Body of pancreas (tissue), 4 donors: ENCODE measurements around the gene TCEAL2. TPM values are rescaled to one million over a fixed set of nuclear protein-coding genes. Genes with fewer than 3 reads are reported as not detected.
"Not testable (repeated sequence)": the region's sequence is repeated elsewhere in the genome, so short reads cannot be mapped to it uniquely, and the experiment has no call there.

Source experiments
- ATAC-seq: fragments of 150-250 bp; one replicate; pipeline ENCODE4 v1.9.1; 2016
- DNase-seq, 4 donors: peaks; one replicate each; pipeline ENCODE4 v3.0.0-alpha.2; 2019
- H3K27ac ChIP-seq, 4 donors: fragments of 200-600 bp; sonication (generic); 1 replicate in 3 of 4; 2 replicates in 1 of 4; pipeline versions ENCODE4 v1.5.1 to v1.6.1; 2016 to 2019; ENCODE audit warnings: mild to moderate bottlenecking in 1 of 4, mixed read lengths in 1 of 4, moderate library complexity in 1 of 4
- H3K27me3 ChIP-seq, 2 donors: fragments of 200-600 bp; sonication (generic); one replicate each; pipeline ENCODE4 v1.6.0; 2016; ENCODE audit warnings: mild to moderate bottlenecking in 1 of 2
- H3K36me3 ChIP-seq, 2 donors: fragments of 200-600 bp; sonication (generic); replicated peaks in 1 of 2; 2 replicates each; pipeline ENCODE4 v1.5.1; 2016; ENCODE audit warnings: low read depth in 2 of 2; ENCODE audit not compliant: insufficient read depth in 1 of 2
- H3K4me1 ChIP-seq: fragments of 200-600 bp; sonication (generic); one replicate; pipeline ENCODE4 v1.6.0; 2016
- H3K4me3 ChIP-seq, 2 donors: fragments of 200-600 bp; sonication (generic); 1 replicate in 1 of 2; 2 replicates in 1 of 2; pipeline ENCODE4 v1.5.1; 2016 to 2019
- H3K9me3 ChIP-seq, 3 donors: fragments of 200-600 bp; sonication (generic); 1 replicate in 2 of 3; 2 replicates in 1 of 3; pipeline ENCODE4 v1.5.1; 2016
- CTCF ChIP-seq, 7 experiments: fragments of 450-650 bp in 4 of 7; fragments of 200-600 bp in 3 of 7; sonication (generic) in 3 of 7; IDR thresholded peaks; one replicate each; pipeline ENCODE4 v1.5.1; 2016 to 2019; ENCODE audit warnings: antibody characterized with exemption in 7 of 7
- POLR2A ChIP-seq, 3 donors: fragments of 450-650 bp; IDR thresholded peaks; one replicate each; pipeline ENCODE4 v1.6.1; 2016; ENCODE audit warnings: antibody characterized with exemption in 3 of 3, mild to moderate bottlenecking in 2 of 3
- whole genome bisulfite sequencing, 2 donors: methylation state at CpG; one replicate each; pipeline ENCODE4 v1.1.5; 2017; 5-methylcytosine and 5-hydroxymethylcytosine counted together
- intact Hi-C: fragments of 100-400 bp; cut with DNase I; formaldehyde crosslinking; loops from one replicate; pipeline ENCODE4 v1.15.1; 2023
- total RNA-seq, 2 donors: library from RNA; depleted of rRNA; stranded (reverse); fragments of >200 nt; gene quantifications; one replicate each; pipeline ENCODE4 v1.1.0, GENCODE V29; 2016

The TCEAL2 gene
- total RNA-seq, 2 donors from 2014 or later: 1.3 to 2.3 TPM

- H3K36me3 ChIP-seq: no peaks in the 10 kb centered on the region
- WGBS, 2 donors: 36 to 50% methylated on average over 8 of the region's 8 CpGs
- DNase-seq (no peak), ATAC-seq (no peak)
- no peak overlapping the region for H3K4me3 ChIP-seq
- no peaks in the 10 kb centered on the region for H3K4me1 ChIP-seq
- TF ChIP-seq CTCF (IDR thresholded peaks at IDR 0.05): no peak
- TF ChIP-seq POLR2A (IDR thresholded peaks at IDR 0.05): no peak
- H3K27me3 ChIP-seq: no peaks in the 10 kb centered on the region
- H3K9me3 ChIP-seq: no peaks in the 10 kb centered on the region
- H3K27ac ChIP-seq: no peak overlapping the region
- intact Hi-C loops: no loop called here
Observed at GRCh38 chrX:102126863-102127262, 1.4 kb downstream of the TCEAL2 start.

- TF ChIP-seq POLR2A (IDR thresholded peaks at IDR 0.05) (no peak), CTCF (IDR thresholded peaks at IDR 0.05) (peak; percentile 12 to 49 (median 25))
- ATAC-seq: no peak
- Histone ChIP-seq H3K4me1 (no peaks in the 10 kb centered on the region), H3K4me3 (no peak overlapping the region), H3K9me3 (no peaks in the 10 kb centered on the region), H3K27ac (no peak overlapping the region), H3K36me3 (no peaks in the 10 kb centered on the region), H3K27me3 (no peaks in the 10 kb centered on the region)
- intact Hi-C loops: no loop called here
- no peak for DNase-seq
- 35 to 40% methylated on average over 1 of the region's 1 CpG for WGBS, 2 donors
Observed at GRCh38 chrX:102129473-102129872, 4.0 kb downstream of the TCEAL2 start.

GRCh38 chrX:102138064-102138463 lies 12.6 kb downstream of the TCEAL2 start:
- no peaks in the 10 kb centered on the region for H3K27me3 ChIP-seq
- DNase-seq (no peak), ATAC-seq (no peak)
- TF ChIP-seq CTCF (IDR thresholded peaks at IDR 0.05): no peak
- TF ChIP-seq POLR2A (IDR thresholded peaks at IDR 0.05): no peak
- no peak overlapping the region for H3K4me3 ChIP-seq
- WGBS, 2 donors: 49 to 61% methylated on average over 4 of the region's 4 CpGs
- no peaks in the 10 kb centered on the region for H3K36me3 ChIP-seq
- no peaks in the 10 kb centered on the region for H3K4me1 ChIP-seq
- H3K9me3 ChIP-seq: no peaks in the 10 kb centered on the region
- intact Hi-C loops: no loop called here
- no peak overlapping the region for H3K27ac ChIP-seq

GRCh38 chrX:102140876-102141275 lies 15.4 kb downstream of the TCEAL2 start:
- H3K27me3 ChIP-seq, H3K4me3 ChIP-seq, H3K36me3 ChIP-seq, H3K4me1 ChIP-seq, DNase-seq, H3K9me3 ChIP-seq, intact Hi-C loops, ATAC-seq, H3K27ac ChIP-seq: not testable (repeated sequence)
- 37 to 52% methylated on average over 10 to 16 of the region's 16 CpGs for WGBS, 2 donors

- ATAC-seq, DNase-seq, H3K27me3 ChIP-seq, H3K27ac ChIP-seq, intact Hi-C loops, H3K4me3 ChIP-seq, H3K4me1 ChIP-seq, H3K9me3 ChIP-seq, H3K36me3 ChIP-seq: not testable (repeated sequence)
- 14 to 17% methylated on average over 13 of the region's 19 CpGs for WGBS, 2 donors
Observed at GRCh38 chrX:102141631-102142030, 16.2 kb downstream of the TCEAL2 start.

GRCh38 chrX:102142274-102142673 lies 16.8 kb downstream of the TCEAL2 start, which contains the start of gene TCEAL6:
Gene TCEAL6 (minus strand): TSS chrX:102142481.
- H3K4me3 ChIP-seq, H3K9me3 ChIP-seq, ATAC-seq, H3K27ac ChIP-seq, intact Hi-C loops, H3K4me1 ChIP-seq, H3K27me3 ChIP-seq, DNase-seq, H3K36me3 ChIP-seq: not testable (repeated sequence)
- whole genome bisulfite sequencing, 2 donors: 0 to 11% methylated on average over 2 to 3 of the region's 31 CpGs
